GM15510 (cell line): Measurements from ENCODE around the gene HOMER3.

ENCODE experiments used
- POLR2A ChIP-seq: IDR thresholded peaks from 3 replicates; pipeline ENCODE4 v1.6.1; 2011; ENCODE audit warnings: borderline replicate concordance; ENCODE audit not compliant: insufficient read length; ENCODE audit errors: extremely low read depth

The HOMER3 gene

GRCh38 chr19:18919086-18919899, 21.7 kb downstream of the HOMER3 start, which contains the start of the genes COPE and DDX49:
Gene COPE, minus strand, starts transcription at chr19:18919387. Its CDS starts 39 bp downstream, at chr19:18919348.
Gene DDX49, plus strand, starts transcription at chr19:18919715. Its CDS starts 27 bp downstream, at chr19:18919742.
- TF ChIP-seq POLR2A: peak; percentile 84

DNA sequence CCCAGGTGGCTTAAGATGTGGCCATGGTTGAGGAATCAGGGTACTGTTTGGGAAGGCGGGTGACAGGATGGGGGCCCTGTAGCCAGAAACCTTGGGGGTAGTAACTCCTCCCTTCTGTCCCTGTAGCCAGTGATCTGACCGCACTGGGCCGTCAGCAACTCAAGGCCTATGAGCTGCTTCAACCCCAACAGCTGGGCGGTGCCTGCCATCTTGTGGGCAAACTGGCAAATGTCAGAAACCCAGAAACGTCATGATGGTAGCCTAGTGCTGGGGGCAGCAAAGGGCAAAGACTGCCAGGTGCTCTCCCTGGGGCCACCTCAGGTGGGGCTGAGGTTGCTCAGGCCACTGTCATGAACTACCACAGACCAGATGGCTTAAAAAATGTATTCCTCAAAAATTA, 25.4 kb downstream of the HOMER3 start:
- TF ChIP-seq POLR2A: no peak

DNA sequence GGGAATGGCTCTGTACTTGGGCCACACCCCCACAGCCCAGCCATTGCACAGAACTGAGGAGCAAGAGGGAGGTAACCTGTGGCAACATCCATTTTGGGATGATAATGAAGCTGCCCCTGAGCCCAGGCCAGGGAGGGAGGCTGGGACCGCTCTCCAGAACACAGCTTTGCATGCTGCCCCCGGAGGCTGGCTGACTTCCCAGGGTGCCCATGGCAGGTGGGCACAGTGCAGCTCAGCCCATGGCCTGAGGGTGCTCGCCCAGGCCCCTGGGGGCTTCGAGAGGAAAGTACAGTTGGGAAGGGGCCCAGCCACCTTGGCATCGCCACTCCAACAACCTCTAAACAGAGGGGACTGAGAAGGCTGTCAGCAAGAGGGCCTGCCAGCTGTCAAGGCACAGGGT, 27.6 kb downstream of the HOMER3 start:
- TF ChIP-seq POLR2A: no peak

DNA sequence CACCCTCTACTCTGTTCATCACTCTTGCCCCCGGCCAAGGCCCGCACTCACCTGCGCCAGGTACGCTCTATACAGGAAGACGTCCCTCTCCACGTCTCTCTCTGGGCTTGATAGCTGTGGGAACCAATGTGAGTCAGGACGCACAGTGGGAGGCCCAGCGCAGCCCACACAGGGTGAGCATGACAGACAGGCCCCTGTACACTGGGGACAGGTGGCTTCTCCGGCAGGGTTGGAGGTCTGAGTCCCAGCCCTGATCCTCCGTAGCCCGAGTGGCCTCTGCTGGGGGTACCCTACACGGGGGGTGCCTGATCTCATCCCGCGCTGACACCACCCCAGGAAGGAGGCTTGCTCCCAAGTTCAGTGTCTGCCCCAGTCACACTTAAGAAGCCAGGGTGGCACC, 28.1 kb downstream of the HOMER3 start:
- TF ChIP-seq POLR2A: no peak

- no peak for TF ChIP-seq POLR2A
Measured at GRCh38 chr19:18910801-18911436, 30.1 kb downstream of the HOMER3 start.

DNA sequence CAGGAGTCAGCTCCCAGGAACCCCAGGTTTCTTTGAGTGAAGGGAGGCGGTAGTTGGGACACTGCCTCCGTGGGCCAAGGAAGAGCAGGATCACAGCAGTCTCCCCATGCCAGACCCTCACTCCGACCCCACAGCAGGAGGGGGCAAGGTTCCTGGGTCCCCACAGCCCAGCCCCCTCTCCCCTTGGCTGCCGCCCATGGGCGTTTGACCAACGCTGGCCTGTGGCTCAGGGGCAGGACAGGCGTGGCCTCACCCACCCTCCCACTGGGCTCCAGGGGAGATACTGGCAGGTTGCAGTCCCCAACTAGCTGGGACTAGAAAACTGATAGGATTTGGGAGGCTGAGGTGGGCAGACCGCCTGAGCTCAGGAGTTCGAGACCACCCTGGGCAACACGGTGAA, 31.0 kb downstream of the HOMER3 start:
- no peak for TF ChIP-seq POLR2A

DNA sequence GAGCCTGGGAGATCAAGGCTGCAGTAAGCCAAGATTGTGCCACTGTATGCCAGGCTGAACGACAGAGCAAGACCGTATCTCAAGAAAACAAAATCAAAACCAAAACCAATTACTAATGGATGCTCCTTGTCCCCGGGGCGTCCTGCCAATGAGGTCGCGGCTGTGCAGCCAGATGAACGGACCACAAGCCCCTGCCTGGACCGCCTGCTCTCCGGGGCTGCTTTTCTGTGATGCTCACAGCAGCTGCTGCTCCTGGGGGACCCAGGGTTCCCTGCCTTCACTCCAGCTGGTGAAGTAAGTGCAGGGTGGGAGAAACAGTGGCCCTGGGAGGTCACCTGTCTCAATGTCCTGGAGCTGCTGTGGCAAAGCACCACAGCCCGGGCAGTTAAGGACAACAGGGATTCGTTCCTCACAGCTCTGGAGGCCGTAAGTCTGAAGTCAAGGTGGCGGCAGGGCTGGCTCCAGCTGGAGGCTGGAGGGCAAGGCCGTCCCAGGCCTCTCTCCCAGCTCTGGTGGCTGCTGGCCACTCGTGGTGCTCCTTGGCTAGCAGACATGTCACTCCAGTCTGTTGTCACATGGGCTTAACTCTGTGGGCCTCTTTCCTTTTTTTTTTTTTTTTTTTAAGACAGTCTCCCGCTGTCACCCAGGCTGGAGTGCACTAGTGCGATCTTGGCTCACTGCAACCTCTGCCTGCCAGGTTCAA, 31.9 kb downstream of the HOMER3 start:
- no peak for TF ChIP-seq POLR2A

DNA sequence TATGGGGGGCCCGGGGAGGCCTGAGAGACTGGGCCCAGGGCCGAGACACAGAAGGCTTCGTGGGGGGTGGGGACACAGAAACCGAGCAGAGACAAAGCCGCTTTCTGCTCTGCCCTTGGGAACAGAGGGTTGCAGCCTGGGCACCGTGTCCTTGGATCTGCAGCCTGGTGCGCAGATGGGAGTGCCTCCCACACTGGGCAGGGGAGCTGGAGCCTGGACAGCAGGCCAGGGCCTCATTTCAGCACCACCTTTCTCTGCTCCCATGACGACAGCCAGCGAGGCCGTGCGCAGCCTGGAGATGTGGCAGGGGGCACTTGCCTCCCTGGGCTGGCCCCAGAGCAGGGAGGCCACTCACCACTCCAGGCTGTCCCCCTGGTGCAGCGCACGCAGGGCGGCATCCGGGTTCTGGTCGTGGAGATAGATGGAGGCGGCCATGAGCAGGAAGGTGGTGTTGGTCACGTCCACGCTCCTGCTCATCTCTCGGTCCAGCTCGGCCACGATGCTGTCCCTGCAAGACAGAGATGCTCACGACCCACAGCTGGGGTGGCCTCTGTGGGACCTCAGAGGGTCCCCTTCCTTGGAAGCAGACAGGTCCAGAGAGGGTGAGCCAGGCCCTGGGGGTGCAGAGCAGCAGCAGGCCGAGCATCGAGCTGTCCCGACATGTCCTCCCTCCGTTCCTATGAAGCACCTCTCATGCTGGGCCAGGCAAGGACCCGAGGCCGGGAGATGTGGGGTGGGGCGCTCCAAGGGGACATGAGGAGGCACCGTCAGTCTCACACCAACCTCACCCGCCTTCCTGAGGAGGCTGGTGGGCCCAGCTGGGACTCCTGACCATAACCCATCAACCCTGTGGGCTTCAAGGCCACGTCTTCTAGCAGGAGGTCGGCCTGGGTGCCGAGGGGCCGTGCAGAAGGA, 34.2 kb downstream of the HOMER3 start:
- no peak for TF ChIP-seq POLR2A

DNA sequence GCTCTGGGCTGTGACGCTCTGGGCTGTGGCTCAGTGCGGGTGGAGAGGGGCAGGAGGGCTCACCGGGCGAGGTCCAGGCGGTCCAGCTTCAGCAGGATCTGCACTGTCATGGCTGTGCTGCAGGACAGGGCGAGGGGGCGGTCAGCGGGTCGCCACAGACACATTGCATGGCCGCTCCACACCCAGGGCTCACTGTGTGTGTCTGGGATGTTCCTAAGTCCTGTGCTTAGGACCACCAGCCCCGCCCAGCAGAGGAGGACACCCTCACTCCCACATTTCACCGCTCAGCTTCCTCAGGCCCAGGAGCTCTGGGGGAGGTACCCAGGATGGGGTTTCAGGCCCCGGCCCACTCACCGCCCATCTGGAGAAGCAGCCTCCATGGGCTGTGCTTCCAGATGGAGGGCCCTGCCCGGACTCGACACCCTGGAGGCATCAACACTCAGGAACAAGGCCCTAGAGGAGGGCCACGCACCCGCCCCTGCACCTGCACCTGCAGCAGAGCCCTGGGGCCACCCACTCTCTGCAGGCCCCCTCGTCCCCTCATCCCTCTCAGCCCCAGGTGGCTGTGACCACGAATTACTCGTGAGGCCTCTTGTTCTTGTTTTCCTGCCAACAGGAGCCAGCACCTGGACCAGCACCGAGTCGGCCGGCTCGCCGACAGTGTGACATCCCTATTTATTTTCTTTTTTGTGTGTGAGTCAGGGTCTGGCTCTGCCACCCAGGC, 35.3 kb downstream of the HOMER3 start:
- no peak for TF ChIP-seq POLR2A

DNA sequence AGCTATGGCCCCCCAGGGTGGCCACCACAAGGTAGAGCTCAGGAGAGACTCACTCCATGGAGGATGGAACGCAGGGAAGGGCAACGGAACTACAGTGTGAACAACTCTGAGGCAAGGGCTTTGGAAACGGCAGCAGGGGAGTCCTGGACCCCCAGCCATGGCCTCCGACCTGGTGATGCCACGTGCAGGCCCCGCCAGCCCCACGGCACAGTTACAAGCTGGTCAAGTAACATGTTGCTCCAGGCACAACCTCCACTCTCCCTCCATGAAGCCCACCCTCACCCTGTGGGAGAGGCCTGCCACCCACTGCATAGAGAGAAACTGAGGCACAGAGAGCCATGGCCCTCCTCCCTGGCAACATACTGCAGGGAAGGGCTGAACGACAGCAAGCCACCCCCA, 36.0 kb downstream of the HOMER3 start:
- no peak for TF ChIP-seq POLR2A

- no peak for TF ChIP-seq POLR2A
Measured at GRCh38 chr19:18904334-18905057, 36.5 kb downstream of the HOMER3 start.

GRCh38 chr19:18903156-18904037, 37.6 kb downstream of the HOMER3 start:
- no peak for TF ChIP-seq POLR2A

- no peak for TF ChIP-seq POLR2A
Measured at GRCh38 chr19:18901491-18901890, 39.5 kb downstream of the HOMER3 start.
